Fibroblast of mammary gland (primary cell): Measurements from ENCODE around the gene SNX14.

Experiments used
- DNase-seq: peaks from one replicate; pipeline ENCODE4 v3.0.0-alpha.2; 2010; ENCODE audit warnings: low read depth
- H3K4me3 ChIP-seq: 2 replicates; pipeline ENCODE4 v1.5.1; 2011; ENCODE audit warnings: low read depth, mild to moderate bottlenecking, low read length, moderate library complexity; ENCODE audit not compliant: control insufficient read depth
- CTCF ChIP-seq: conservative IDR thresholded peaks from 2 replicates; pipeline ENCODE4 v1.5.1; 2011; ENCODE audit warnings: low read depth, low read length, inconsistent platforms; ENCODE audit not compliant: control insufficient read depth, insufficient read depth

The SNX14 gene

GRCh38 chr6:85476532-85476931 is 117.1 kb downstream of the SNX14 start:
- TF ChIP-seq CTCF = no peak
- no peak overlapping the region for H3K4me3 ChIP-seq
- no peak for DNase-seq

- no peak for TF ChIP-seq CTCF
- H3K4me3 ChIP-seq = no peak overlapping the region
- DNase-seq = no peak
Measured at GRCh38 chr6:85473748-85474147, 119.9 kb downstream of the SNX14 start.

DNA sequence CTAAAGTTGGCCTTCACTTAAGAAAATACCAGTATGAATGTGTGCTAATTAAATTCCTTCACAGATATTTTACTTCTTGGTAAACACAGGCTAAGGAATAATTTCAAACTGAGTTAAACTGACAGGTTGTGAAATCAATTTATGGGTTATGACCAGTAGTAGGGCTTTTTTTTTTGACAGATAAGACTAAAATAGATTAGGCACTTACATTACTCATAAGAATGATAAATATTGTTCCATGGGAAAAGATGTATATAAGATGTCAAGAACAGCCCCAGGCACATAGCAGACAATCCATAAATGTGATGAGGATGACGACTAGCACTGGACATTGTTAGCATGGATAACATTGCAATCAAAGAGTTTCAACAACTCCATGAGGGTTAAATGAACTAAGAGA is 120.9 kb downstream of the SNX14 start:
- H3K4me3 ChIP-seq = no peak overlapping the region
- no peak for DNase-seq
- TF ChIP-seq CTCF = no peak

DNA sequence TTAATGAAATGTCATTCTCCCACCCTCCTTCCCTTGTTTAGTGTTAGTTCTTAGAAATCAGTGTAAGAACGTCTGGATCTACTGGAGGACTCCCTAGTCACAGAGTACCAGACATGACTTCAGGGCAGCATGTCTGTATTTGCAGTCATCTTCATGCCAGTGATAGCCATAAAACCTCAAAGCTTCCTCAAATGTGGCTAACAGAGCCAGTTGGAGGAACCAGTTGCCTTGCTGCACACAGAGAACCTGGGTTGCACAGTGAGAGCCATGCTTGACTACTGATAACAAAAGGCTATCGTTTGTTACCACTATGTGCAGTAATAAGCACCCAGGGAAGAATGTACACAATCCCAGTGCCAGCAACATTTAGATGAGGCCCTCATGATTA is 123.6 kb downstream of the SNX14 start:
- no peak for DNase-seq
- no peak for TF ChIP-seq CTCF
- no peak overlapping the region for H3K4me3 ChIP-seq

GRCh38 chr6:85469276-85470022 is 124.2 kb downstream of the SNX14 start:
- DNase-seq = no peak
- H3K4me3 ChIP-seq = no peak overlapping the region
- TF ChIP-seq CTCF = no peak

- H3K4me3 ChIP-seq = no peak overlapping the region
- no peak for TF ChIP-seq CTCF
- peak; percentile 60 for DNase-seq
Measured at GRCh38 chr6:85468326-85468725, 125.3 kb downstream of the SNX14 start.

DNA sequence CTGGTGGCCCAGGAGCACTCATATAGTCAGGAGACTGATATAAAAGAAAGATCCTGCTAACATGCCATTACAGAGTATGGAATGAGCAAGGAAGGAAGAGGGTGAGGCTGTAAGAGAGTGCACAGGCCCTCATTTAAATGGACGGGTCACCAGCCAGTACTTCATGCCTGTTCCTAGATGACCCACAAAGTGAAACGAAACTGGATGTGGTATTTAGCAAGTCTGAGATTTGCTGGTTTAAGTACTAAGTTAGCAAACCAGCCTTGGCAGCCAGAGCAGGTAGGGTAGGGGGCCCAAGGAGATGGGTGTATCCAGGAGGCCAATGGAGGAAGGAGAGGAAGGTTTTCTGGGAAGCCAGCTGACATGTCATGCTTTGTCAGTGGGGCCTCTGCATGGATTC is 127.9 kb downstream of the SNX14 start:
- DNase-seq = no peak
- no peak overlapping the region for H3K4me3 ChIP-seq
- no peak for TF ChIP-seq CTCF
